Measurements from ENCODE around the gene PRDM12.

The PRDM12 gene

GRCh38 chr9:130714586-130715110, 50.3 kb downstream of the PRDM12 start:
- DNase-seq (ENCODE audit: low read depth in 3 of 3, low spot score in 1 of 3) = no peak

DNA sequence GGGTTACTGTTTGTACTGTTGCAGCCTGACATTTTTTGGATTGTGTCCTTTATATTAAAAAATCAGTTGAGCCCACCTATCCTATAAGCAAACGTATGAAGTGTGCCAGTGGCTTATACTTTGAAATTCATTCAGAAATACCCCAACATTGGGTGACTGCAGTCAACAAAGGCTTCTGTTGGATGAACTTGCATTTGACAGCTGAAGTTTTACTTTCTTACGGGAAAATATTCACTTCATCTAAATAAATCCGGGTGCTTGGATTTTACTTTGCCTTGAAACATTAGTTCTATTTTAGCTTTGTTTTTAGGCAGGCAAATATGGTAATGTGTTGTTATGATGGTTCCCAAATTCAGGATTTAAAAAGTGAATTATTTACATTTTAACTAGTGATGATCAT, 50.9 kb downstream of the PRDM12 start:
- DNase-seq (ENCODE audit: low read depth in 3 of 3, low spot score in 1 of 3) = no peak

DNA sequence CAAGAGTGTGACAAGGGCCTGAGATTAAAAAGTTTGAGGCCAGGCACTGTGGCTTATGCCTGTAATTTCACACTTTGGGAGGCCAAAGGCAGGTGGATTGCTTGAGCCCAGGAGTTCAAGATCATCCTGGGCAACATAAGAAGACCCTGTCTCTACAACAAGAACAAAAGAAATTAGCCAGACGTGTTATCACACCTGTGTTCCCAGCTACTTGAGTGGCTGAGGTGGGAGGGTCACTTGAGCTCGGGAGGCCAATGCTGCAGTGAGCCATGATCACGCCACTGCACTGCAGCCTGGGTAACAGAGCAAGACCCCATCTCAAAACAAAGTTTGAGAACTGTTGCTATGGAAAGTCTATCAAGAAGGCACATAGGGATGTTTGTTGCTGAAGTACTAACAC, 54.2 kb downstream of the PRDM12 start:
- no peak for DNase-seq (ENCODE audit: low read depth in 3 of 3, low spot score in 1 of 3)

- DNase-seq (ENCODE audit: low read depth in 3 of 3, low spot score in 1 of 3) = no peak
Observed at GRCh38 chr9:130720762-130721161, 56.4 kb downstream of the PRDM12 start.

- no peak for DNase-seq (ENCODE audit: low read depth in 3 of 3, low spot score in 1 of 3)
Observed at GRCh38 chr9:130728721-130729120, 64.3 kb downstream of the PRDM12 start.

- DNase-seq (ENCODE audit: low read depth in 3 of 3, low spot score in 1 of 3) = no peak
Observed at GRCh38 chr9:130729145-130729544, 64.8 kb downstream of the PRDM12 start.

- no peak for DNase-seq (ENCODE audit: low read depth in 3 of 3, low spot score in 1 of 3)
Observed at GRCh38 chr9:130731355-130731754, 67.0 kb downstream of the PRDM12 start.

- DNase-seq (ENCODE audit: low read depth in 3 of 3, low spot score in 1 of 3) = no peak
Observed at GRCh38 chr9:130732136-130732535, 67.7 kb downstream of the PRDM12 start.

Data from stimulated activated CD4-positive, alpha-beta T cell treated with anti-CD3 and anti-CD28 coated beads, TNF-alpha, amount 100 ng/mL, for 1 hour (primary cell).